ENCODE results near the gene SLCO4A1.
A peak's percentile ranks its signal among the peaks of the same experiment; 100 is the strongest.

Gene SLCO4A1

GRCh38 chr20:62706857-62707256, 64.6 kb downstream of the SLCO4A1 start:
- H3K4me1 ChIP-seq (ENCODE audit: control insufficient read depth, low read depth, low read length): no peaks in the 10 kb centered on the region
- no peak overlapping the region for H3K4me3 ChIP-seq (ENCODE audit: low read length)
- H3K27ac ChIP-seq (ENCODE audit: low read length): no peak overlapping the region
- H3K27me3 ChIP-seq (ENCODE audit: control insufficient read depth, insufficient read depth, low read length): peaks cover 42% of the 10 kb centered on the region
- H3K36me3 ChIP-seq (ENCODE audit: control insufficient read depth, low read depth, low read length): no peaks in the 10 kb centered on the region
- H3K9me3 ChIP-seq (ENCODE audit: control insufficient read depth, low read depth, low read length): no peaks in the 10 kb centered on the region
- no peak overlapping the region for H3K9ac ChIP-seq (ENCODE audit: low read length)

- Histone ChIP-seq H3K27me3 (ENCODE audit: control insufficient read depth, insufficient read depth, low read length) (peaks cover 42% of the 10 kb centered on the region), H3K27ac (ENCODE audit: low read length) (no peak overlapping the region)
Observed at GRCh38 chr20:62707276-62707920, 65.1 kb downstream of the SLCO4A1 start.

DNA sequence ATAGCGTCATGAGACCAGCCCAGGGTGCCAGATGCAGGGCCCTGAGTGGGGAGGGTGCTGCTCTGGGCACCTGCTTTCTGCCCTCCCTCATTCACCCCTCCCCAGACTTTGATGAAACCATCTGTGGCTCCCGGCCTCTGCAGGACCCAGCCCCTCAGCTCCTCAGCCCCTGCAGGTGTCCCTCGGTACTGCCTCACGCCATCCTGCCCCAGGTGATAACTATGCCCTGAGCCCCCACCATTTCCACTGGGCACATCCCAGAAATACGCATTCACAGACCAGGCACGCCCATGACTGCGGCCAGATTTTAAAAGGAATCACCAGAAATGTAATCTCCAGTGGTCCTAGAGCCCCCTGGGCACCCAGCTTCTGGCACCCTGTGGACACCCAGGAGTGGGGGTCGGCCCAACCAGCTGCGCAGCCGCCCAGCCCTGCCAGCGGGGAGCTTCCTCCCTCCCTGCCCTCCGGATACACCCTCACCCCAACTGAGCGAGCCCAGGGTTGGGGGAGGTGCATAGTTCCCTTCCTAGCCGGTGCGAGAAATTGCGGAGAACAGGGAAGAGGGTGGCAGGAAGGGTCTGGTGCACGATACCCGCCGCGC, 65.7 kb downstream of the SLCO4A1 start:
- H3K4me3 ChIP-seq (ENCODE audit: low read length): peak overlapping the region; percentile 38
- H3K27ac ChIP-seq (ENCODE audit: low read length): no peak overlapping the region
- H3K4me1 ChIP-seq (ENCODE audit: control insufficient read depth, low read depth, low read length): no peaks in the 10 kb centered on the region
- H3K9ac ChIP-seq (ENCODE audit: low read length): no peak overlapping the region
- H3K9me3 ChIP-seq (ENCODE audit: control insufficient read depth, low read depth, low read length): no peaks in the 10 kb centered on the region
- no peaks in the 10 kb centered on the region for H3K36me3 ChIP-seq (ENCODE audit: control insufficient read depth, low read depth, low read length)
- H3K27me3 ChIP-seq (ENCODE audit: control insufficient read depth, insufficient read depth, low read length): peaks cover 45% of the 10 kb centered on the region

More at GRCh38 chr20:62707276-62707920, 65.1 kb downstream of the SLCO4A1 start:
- H3K4me3 ChIP-seq (ENCODE audit: low read length): no peak overlapping the region
- H3K9ac ChIP-seq (ENCODE audit: low read length): no peak overlapping the region
- H3K4me1 ChIP-seq (ENCODE audit: control insufficient read depth, low read depth, low read length): no peaks in the 10 kb centered on the region
- H3K36me3 ChIP-seq (ENCODE audit: control insufficient read depth, low read depth, low read length): no peaks in the 10 kb centered on the region
- no peaks in the 10 kb centered on the region for H3K9me3 ChIP-seq (ENCODE audit: control insufficient read depth, low read depth, low read length)

GRCh38 chr20:62708591-62709536, 66.6 kb downstream of the SLCO4A1 start, which contains the start of gene NTSR1:
Gene NTSR1 (plus strand): TSS chr20:62708836. CDS start chr20:62709208, 372 bp downstream.
- peaks cover 49% of the 10 kb centered on the region for H3K27me3 ChIP-seq (ENCODE audit: control insufficient read depth, insufficient read depth, low read length)
- H3K36me3 ChIP-seq (ENCODE audit: control insufficient read depth, low read depth, low read length): no peaks in the 10 kb centered on the region
- no peak within 1 kb of the TSS for H3K9ac ChIP-seq (ENCODE audit: low read length)
- H3K4me3 ChIP-seq (ENCODE audit: low read length): peak within 1 kb of the TSS; percentile 38
- H3K4me1 ChIP-seq (ENCODE audit: control insufficient read depth, low read depth, low read length): no peaks in the 10 kb centered on the region
- H3K9me3 ChIP-seq (ENCODE audit: control insufficient read depth, low read depth, low read length): no peaks in the 10 kb centered on the region
- no peak within 1 kb of the TSS for H3K27ac ChIP-seq (ENCODE audit: low read length)

- H3K27me3 ChIP-seq (ENCODE audit: control insufficient read depth, insufficient read depth, low read length): peaks cover 49% of the 10 kb centered on the region
- H3K9me3 ChIP-seq (ENCODE audit: control insufficient read depth, low read depth, low read length): no peaks in the 10 kb centered on the region
- no peaks in the 10 kb centered on the region for H3K36me3 ChIP-seq (ENCODE audit: control insufficient read depth, low read depth, low read length)
- no peaks in the 10 kb centered on the region for H3K4me1 ChIP-seq (ENCODE audit: control insufficient read depth, low read depth, low read length)
- H3K9ac ChIP-seq (ENCODE audit: low read length): no peak overlapping the region
- no peak overlapping the region for H3K27ac ChIP-seq (ENCODE audit: low read length)
- H3K4me3 ChIP-seq (ENCODE audit: low read length): no peak overlapping the region
Observed at GRCh38 chr20:62709537-62709905, 67.2 kb downstream of the SLCO4A1 start.

GRCh38 chr20:62710221-62710885, 68.0 kb downstream of the SLCO4A1 start:
- peaks cover 49% of the 10 kb centered on the region for H3K27me3 ChIP-seq (ENCODE audit: control insufficient read depth, insufficient read depth, low read length)
- no peak overlapping the region for H3K27ac ChIP-seq (ENCODE audit: low read length)
- no peaks in the 10 kb centered on the region for H3K4me1 ChIP-seq (ENCODE audit: control insufficient read depth, low read depth, low read length)
- no peaks in the 10 kb centered on the region for H3K36me3 ChIP-seq (ENCODE audit: control insufficient read depth, low read depth, low read length)
- no peak overlapping the region for H3K4me3 ChIP-seq (ENCODE audit: low read length)
- no peak overlapping the region for H3K9ac ChIP-seq (ENCODE audit: low read length)
- no peaks in the 10 kb centered on the region for H3K9me3 ChIP-seq (ENCODE audit: control insufficient read depth, low read depth, low read length)

GRCh38 chr20:62710886-62711702, 68.8 kb downstream of the SLCO4A1 start:
- Histone ChIP-seq H3K9me3 (ENCODE audit: control insufficient read depth, low read depth, low read length) (no peaks in the 10 kb centered on the region), H3K27me3 (ENCODE audit: control insufficient read depth, insufficient read depth, low read length) (peaks cover 49% of the 10 kb centered on the region), H3K4me1 (ENCODE audit: control insufficient read depth, low read depth, low read length) (no peaks in the 10 kb centered on the region), H3K4me3 (ENCODE audit: low read length) (no peak overlapping the region), H3K36me3 (ENCODE audit: control insufficient read depth, low read depth, low read length) (no peaks in the 10 kb centered on the region), H3K9ac (ENCODE audit: low read length) (no peak overlapping the region), H3K27ac (ENCODE audit: low read length) (no peak overlapping the region)

- H3K4me1 ChIP-seq (ENCODE audit: control insufficient read depth, low read depth, low read length): no peaks in the 10 kb centered on the region
- H3K27ac ChIP-seq (ENCODE audit: low read length): no peak overlapping the region
- H3K36me3 ChIP-seq (ENCODE audit: control insufficient read depth, low read depth, low read length): no peaks in the 10 kb centered on the region
- no peaks in the 10 kb centered on the region for H3K9me3 ChIP-seq (ENCODE audit: control insufficient read depth, low read depth, low read length)
- H3K27me3 ChIP-seq (ENCODE audit: control insufficient read depth, insufficient read depth, low read length): peaks cover 49% of the 10 kb centered on the region
- no peak overlapping the region for H3K9ac ChIP-seq (ENCODE audit: low read length)
- no peak overlapping the region for H3K4me3 ChIP-seq (ENCODE audit: low read length)
Observed at GRCh38 chr20:62711703-62712101, 69.4 kb downstream of the SLCO4A1 start.

GRCh38 chr20:62712606-62713005, 70.3 kb downstream of the SLCO4A1 start:
- Histone ChIP-seq H3K27me3 (ENCODE audit: control insufficient read depth, insufficient read depth, low read length) (peaks cover 43% of the 10 kb centered on the region), H3K4me1 (ENCODE audit: control insufficient read depth, low read depth, low read length) (no peaks in the 10 kb centered on the region), H3K27ac (ENCODE audit: low read length) (no peak overlapping the region)

DNA sequence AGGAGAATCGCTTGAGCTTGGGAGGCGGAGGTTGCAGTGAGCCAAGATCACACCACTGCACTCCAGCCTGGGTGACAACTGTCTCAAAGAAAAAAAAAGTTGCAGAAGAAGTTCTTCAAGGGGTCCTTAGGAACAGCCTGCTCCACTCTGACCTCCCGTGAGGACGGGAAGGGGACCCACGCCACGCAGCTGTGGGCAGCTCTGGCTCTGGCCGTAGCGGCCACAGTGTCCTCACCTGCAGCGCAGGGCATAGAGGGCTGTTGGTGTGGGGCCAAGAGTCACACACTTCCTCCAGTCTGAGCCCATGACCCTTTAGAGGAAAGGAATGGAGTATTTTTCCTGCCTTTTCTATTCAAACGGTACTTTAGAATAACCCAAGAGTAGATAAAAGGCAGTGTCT, 71.7 kb downstream of the SLCO4A1 start:
- no peaks in the 10 kb centered on the region for H3K36me3 ChIP-seq (ENCODE audit: control insufficient read depth, low read depth, low read length)
- H3K4me3 ChIP-seq (ENCODE audit: low read length): no peak overlapping the region
- peaks cover 29% of the 10 kb centered on the region for H3K27me3 ChIP-seq (ENCODE audit: control insufficient read depth, insufficient read depth, low read length)
- H3K9ac ChIP-seq (ENCODE audit: low read length): no peak overlapping the region
- H3K4me1 ChIP-seq (ENCODE audit: control insufficient read depth, low read depth, low read length): no peaks in the 10 kb centered on the region
- no peaks in the 10 kb centered on the region for H3K9me3 ChIP-seq (ENCODE audit: control insufficient read depth, low read depth, low read length)
- H3K27ac ChIP-seq (ENCODE audit: low read length): no peak overlapping the region

More at GRCh38 chr20:62712606-62713005, 70.3 kb downstream of the SLCO4A1 start:
- Histone ChIP-seq H3K4me3 (ENCODE audit: low read length) (no peak overlapping the region), H3K9ac (ENCODE audit: low read length) (no peak overlapping the region), H3K36me3 (ENCODE audit: control insufficient read depth, low read depth, low read length) (no peaks in the 10 kb centered on the region), H3K9me3 (ENCODE audit: control insufficient read depth, low read depth, low read length) (no peaks in the 10 kb centered on the region)

All from iPS-18a (cell line).